HG03139 (cell line): ENCODE measurements around the gene L3MBTL1.
"Not testable (repeated sequence)": the region's sequence is repeated elsewhere in the genome, so short reads cannot be mapped to it uniquely, and the experiment has no call there.

Experiments
- ATAC-seq: cut with Tn5 transposase; IDR thresholded peaks from one replicate; pipeline ENCODE4 v1.9.1; 2021; ENCODE audit not compliant: unreplicated experiment

Gene L3MBTL1

GRCh38 chr20:43502021-43502420 lies 5.5 kb upstream of the L3MBTL1 start:
- not testable (repeated sequence) for ATAC-seq

DNA sequence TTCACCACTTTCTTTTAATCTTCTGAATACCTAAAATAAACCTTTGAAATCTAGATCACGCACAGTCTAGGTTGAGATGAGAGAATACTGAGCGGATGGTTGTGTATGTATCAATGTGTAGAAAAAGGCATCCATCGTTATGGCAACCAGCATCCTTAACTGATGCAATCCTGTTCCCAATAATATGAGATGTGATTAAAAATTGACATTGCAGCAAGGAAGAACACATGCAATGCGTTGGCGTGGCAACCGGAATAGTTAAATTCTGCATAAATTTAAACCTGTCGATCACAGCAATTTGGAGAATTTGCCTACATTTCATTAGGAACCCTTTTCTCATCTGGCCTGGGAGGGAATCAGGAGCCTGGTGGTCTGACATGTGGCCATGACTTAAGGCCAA lies 1.3 kb upstream of the L3MBTL1 start:
- no peak for ATAC-seq

DNA sequence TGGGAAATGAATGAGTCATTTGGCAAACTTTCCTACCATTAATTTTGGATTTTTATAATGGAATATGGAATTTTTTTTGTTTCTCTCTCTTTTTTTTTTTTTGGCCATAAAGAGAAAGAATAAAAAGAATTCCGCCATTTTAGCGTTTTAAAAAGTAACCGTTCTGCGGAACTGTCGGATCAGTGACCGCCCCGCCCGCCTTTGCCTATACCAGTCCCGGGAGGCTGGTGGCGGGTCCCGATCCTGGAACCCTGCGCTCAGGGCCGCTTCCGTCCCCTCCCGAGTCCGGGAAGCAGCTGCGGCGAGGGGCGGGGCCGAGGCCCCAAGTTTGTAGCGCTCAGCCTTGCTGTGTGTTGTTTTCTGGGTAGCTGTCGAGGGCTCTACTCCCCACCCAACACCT lies 609 bp downstream of the L3MBTL1 start:
- no peak for ATAC-seq

GRCh38 chr20:43508604-43509040 lies 1.1 kb downstream of the L3MBTL1 start:
- ATAC-seq = no peak

DNA sequence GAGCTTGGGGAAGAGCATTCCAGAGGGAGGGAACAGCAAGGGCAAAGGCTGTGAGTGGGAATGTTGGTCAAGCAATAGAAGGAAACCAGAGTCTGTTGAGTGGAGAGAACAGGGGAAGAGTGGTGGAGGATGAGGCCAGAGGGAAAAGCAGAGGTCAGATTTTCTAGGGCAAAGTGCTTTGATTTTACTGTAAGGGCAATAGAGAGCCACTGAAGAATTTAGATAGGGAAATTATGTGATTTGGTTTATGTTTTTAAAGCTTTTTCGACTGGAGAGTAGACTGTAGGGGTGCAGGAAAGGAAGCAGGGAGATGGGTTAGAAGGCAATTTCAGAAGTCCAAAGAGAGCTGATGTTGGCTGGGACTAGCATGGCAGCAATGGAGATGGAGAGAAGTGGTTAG lies 4.4 kb downstream of the L3MBTL1 start:
- ATAC-seq = no peak

GRCh38 chr20:43513372-43513930 lies 6.0 kb downstream of the L3MBTL1 start:
- no peak for ATAC-seq

GRCh38 chr20:43513931-43514647 lies 6.6 kb downstream of the L3MBTL1 start:
- peak; percentile 79 for ATAC-seq

DNA sequence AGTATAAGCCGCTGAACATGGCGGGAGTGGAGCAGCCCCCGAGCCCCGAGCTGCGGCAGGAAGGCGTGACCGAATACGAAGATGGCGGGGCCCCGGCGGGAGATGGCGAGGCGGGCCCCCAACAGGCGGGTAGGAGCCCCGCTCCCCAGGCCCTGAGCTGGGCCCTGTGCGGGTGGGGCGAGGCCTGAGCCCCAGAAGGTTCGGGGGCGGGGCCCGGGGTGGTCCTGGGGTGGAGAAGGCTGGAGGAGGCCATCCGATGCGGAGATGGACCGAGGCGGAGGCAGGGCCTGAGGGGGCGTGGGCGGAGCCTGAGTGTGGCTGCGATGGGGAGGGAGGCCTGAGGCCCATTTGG lies 7.1 kb downstream of the L3MBTL1 start:
- no peak for ATAC-seq

DNA sequence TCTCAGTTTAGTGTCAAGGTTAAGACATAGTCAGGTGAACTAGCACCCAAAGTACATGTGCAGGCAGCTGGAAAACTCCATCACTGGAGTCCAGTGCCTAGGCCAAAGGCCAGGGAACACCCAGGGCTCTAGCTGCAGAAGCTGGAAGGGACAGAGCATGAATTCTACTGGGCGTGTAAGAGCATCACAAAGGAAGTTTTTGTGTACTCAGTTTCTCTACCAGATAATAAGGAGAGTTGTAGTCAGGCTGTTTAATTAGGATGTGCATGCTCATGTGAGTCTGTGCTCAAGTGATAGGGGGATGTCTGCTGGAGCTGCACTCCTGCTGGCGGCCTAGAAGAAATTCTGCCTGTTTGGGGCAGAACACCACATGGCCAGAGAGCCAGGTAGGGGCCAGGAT lies 8.1 kb downstream of the L3MBTL1 start:
- ATAC-seq = no peak

DNA sequence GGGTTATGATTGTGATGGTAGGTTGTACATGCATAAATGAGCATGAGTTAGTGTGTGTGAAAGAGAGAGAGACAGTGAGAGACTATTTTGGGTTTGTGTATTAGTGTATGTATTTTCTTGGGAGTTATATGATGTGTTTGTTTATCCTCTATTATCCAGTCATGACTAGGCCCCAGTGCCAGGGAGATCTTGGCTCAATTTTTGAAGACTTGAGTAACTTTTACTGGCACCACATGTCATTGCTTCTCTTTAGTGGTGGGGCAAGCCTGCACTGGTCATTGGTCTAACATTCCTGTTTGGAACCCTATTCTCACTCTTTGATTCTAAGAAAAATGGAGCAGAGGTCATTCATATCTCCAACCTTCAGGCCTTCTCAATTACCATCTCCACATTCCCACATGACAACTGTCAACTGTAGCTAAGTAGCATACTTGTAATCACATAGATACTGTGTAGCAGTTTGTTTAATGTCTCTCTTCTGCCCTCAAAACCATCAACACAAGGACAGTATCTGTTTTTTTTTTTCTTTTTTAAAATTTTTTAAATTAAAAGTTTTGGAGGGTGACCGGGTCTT lies 8.8 kb downstream of the L3MBTL1 start:
- ATAC-seq = no peak

- no peak for ATAC-seq
Observed at GRCh38 chr20:43520074-43520630, 12.7 kb downstream of the L3MBTL1 start.

DNA sequence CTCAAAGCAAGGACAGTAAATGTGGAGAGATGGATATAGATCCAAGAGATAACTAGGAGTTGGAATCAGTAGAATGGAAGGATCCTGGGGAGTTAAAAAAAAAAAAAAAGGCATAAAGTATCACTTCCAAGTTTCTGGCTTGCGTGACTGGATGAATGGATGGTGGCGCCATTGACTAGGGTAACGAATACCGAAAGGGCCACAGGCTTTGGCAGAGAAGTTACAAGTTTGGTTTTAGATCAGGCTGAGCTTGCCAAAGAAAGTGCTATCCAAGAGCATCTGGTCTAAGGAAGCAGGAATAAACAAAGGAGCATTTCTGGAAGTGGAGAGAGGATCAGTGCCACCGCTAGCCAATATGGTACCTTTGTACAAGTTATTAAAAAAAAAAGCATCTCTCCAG lies 17.5 kb downstream of the L3MBTL1 start:
- no peak for ATAC-seq

DNA sequence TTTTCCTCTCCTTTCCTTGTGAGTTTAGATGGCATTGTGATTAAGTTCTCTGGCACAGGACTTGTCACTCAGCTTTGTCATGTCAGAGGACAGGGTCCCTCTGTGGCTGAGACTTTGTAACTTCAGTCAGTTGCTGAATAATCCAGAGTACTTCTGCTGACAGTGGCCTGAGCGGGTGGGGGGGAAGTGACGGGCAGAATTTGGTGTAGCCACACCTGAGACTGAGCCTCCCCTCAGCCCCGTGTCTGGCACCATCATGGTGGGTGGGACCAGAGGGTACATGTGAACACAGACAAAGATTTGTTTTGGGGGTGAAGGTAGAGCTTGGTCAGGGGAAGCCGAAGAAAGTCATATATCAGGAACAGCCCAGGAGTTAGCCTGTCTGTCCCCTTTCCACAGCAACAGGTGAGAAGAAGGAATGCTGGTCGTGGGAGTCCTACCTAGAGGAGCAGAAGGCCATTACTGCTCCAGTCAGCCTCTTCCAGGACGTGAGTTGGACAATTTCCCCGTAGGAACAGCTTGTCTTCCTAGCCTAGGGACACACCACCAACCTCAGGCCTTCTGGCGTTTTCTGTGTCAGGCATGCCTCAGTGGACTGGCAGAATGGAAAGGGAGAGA lies 20.9 kb downstream of the L3MBTL1 start:
- ATAC-seq = no peak

DNA sequence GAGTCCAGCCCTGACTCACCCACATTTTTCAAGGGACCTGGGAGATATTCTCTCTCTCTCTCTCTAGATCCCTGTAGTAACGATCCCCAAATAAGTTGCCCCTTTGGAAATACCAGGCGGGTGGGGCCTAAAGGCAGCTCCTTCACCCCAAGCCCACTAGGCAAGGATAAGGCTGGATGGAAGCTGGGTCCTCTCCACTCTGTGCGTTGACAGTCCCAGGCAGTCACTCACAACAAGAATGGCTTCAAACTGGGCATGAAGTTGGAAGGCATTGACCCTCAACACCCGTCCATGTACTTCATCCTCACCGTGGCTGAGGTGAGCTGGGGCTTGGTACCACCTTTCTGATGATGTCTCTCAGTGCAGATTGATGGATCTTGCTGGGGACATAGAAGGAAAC lies 21.6 kb downstream of the L3MBTL1 start:
- no peak for ATAC-seq

GRCh38 chr20:43529457-43530153 lies 22.1 kb downstream of the L3MBTL1 start:
- ATAC-seq = no peak

- no peak for ATAC-seq
Observed at GRCh38 chr20:43530321-43531090, 23.0 kb downstream of the L3MBTL1 start.

DNA sequence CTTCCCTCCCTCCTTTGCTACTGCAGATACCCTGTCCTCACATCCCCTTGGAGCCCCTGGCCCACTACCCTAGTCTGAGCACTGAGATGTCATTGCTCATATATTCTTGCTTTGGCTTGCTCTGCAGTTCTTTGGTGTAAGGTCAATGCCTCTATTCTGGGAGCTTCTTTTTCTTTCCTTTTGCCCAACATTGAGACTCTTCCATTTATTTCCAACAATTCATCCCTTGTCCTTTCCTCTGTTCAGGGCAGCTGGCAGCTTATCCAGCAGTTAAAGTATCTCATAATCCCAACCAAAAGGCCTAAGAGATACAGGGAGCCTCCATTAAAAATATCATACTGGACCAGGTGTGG lies 23.6 kb downstream of the L3MBTL1 start:
- no peak for ATAC-seq

DNA sequence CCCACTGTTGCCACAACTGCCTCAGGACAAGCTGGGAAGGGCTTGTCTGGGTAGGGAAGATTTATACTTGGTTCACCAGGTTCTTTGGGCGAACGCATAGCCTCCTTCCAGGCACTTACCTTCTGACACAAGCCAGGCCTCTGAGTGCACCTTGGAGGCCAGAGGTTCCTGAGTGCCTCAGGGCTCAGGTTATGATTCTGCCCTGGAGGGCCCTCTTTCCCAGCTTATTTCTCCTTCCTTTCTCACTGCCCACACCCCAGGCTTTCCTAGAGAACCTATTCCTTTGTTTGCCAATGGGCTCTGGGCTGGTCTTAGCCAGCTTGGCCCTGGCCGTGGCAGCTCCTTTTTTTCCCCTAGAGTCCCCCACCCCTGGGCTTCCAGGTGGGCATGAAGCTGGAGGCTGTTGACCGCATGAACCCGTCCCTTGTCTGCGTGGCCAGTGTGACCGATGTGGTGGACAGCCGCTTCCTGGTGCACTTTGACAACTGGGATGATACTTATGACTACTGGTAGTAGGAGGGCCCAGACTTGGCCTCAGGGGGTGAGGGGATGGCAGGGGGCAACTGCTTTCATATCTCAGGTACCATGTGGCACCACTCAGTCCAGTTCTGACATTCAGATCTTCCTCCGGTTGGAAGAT lies 25.0 kb downstream of the L3MBTL1 start:
- ATAC-seq = no peak

DNA sequence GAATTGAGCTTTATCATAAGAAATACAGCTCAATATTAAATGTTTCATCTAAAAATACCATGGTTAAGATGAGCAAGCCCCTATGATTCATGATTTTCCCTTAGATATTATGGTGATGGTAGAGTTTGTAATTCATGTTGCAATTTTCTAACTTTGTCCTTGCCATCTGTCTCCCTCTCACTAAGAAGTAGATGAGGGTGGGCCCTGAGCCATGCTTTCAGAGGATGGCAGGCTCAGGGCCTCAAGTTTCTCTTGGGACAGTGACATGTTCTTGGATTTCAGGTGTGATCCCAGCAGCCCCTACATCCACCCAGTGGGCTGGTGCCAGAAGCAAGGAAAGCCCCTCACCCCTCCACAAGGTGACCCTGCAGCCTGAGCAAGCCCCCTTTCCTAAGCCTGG lies 25.6 kb downstream of the L3MBTL1 start:
- no peak for ATAC-seq

GRCh38 chr20:43534016-43534415 lies 26.5 kb downstream of the L3MBTL1 start:
- no peak for ATAC-seq
